DND-41 (cell line): Measurements from ENCODE around the gene ZNF143.

ENCODE experiments used
- ATAC-seq: fragments of 200-7000 bp; cut with Tn5 transposase; 3 replicates; pipeline ENCODE4 v1.9.1; 2021; ENCODE audit warnings: low read depth; ENCODE audit not compliant: insufficient read depth
- DNase-seq: peaks from one replicate; pipeline ENCODE4 v3.0.0-alpha.2; 2020
- H2AFZ ChIP-seq: 2 replicates; pipeline ENCODE4 v1.6.0; 2012; ENCODE audit warnings: low read depth, low read length
- H3K27ac ChIP-seq: 2 replicates; pipeline ENCODE4 v1.5.1; 2012; ENCODE audit warnings: low read length, inconsistent platforms
- H3K27me3 ChIP-seq: fragments of 200-600 bp; sonication (generic); 2 replicates; pipeline ENCODE4 v1.6.0; 2012; ENCODE audit warnings: low read length, mild to moderate bottlenecking, inconsistent platforms; ENCODE audit not compliant: insufficient read depth, poor library complexity
- H3K36me3 ChIP-seq: 2 replicates; pipeline ENCODE4 v1.5.1; 2012; ENCODE audit warnings: low read length, inconsistent platforms; ENCODE audit not compliant: insufficient read depth
- H3K4me1 ChIP-seq: 2 replicates; pipeline ENCODE4 v1.5.1; 2012; ENCODE audit warnings: mild to moderate bottlenecking, low read length; ENCODE audit not compliant: insufficient read depth
- H3K4me2 ChIP-seq: 2 replicates; pipeline ENCODE4 v1.6.0; 2012; ENCODE audit warnings: mild to moderate bottlenecking, moderate library complexity, low read length, inconsistent platforms; ENCODE audit not compliant: insufficient read depth
- H3K4me3 ChIP-seq, 2 experiments: fragments of 200-600 bp in 1 of 2; shearing (Covaris generic) in 1 of 2; 2 replicates each; pipeline ENCODE4 v1.5.1; 2012 to 2016; ENCODE audit warnings: inconsistent platforms in 2 of 2, low read length in 2 of 2, mild to moderate bottlenecking in 2 of 2, low read depth in 1 of 2, moderate library complexity in 1 of 2
- H3K79me2 ChIP-seq: 2 replicates; pipeline ENCODE4 v1.6.0; 2012; ENCODE audit warnings: low read length, inconsistent platforms; ENCODE audit not compliant: insufficient read depth
- H3K9ac ChIP-seq: 2 replicates; pipeline ENCODE4 v1.6.0; 2012; ENCODE audit warnings: low read depth, mild to moderate bottlenecking, inconsistent platforms, low read length, moderate library complexity
- H3K9me3 ChIP-seq: 2 replicates; pipeline ENCODE4 v1.5.1; 2012; ENCODE audit warnings: low read length, moderate library complexity, mild to moderate bottlenecking, inconsistent platforms; ENCODE audit not compliant: insufficient read depth, severe bottlenecking
- H4K20me1 ChIP-seq: 2 replicates; pipeline ENCODE4 v1.6.0; 2012; ENCODE audit warnings: low read length; ENCODE audit not compliant: insufficient read depth
- EZH2 ChIP-seq: IDR thresholded peaks from 3 replicates; pipeline ENCODE4 v1.6.1; 2012; ENCODE audit warnings: borderline replicate concordance, low read depth, mild to moderate bottlenecking, moderate library complexity, low read length, inconsistent platforms; ENCODE audit not compliant: severe bottlenecking
- TF ChIP-seq, protein P1 (sequence below): IDR thresholded peaks from 2 replicates; pipeline ENCODE4 v1.5.1; 2012; ENCODE audit warnings: borderline replicate concordance, low read length, moderate library complexity, mild to moderate bottlenecking; ENCODE audit not compliant: poor library complexity, severe bottlenecking; ENCODE audit errors: extremely low read depth

Gene ZNF143

DNA sequence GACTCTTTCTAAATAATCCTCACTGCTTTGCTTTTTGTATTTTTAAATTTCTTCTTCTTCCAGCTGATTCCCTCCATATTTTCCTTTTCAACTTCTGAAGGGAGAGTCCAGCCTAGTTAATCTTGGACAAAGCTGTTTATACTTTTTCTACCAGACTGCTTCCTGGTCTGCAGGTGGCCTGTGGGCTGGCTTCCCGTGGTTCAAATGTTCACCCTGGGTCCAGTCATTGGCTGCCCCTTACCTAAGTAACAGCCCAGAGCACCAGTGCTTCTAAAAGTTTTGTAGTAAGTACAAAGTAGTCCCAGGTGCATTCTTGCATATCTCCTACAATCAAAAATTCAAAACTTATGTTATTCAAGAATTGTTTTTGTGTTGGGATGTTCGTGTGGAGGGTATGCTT is 19.1 kb downstream of the ZNF143 start:
- H2AFZ ChIP-seq: no peak overlapping the region
- H4K20me1 ChIP-seq: no peaks in the 10 kb centered on the region
- no peaks in the 10 kb centered on the region for H3K79me2 ChIP-seq
- H3K27ac ChIP-seq: no peak overlapping the region
- TF ChIP-seq, protein P1, sequence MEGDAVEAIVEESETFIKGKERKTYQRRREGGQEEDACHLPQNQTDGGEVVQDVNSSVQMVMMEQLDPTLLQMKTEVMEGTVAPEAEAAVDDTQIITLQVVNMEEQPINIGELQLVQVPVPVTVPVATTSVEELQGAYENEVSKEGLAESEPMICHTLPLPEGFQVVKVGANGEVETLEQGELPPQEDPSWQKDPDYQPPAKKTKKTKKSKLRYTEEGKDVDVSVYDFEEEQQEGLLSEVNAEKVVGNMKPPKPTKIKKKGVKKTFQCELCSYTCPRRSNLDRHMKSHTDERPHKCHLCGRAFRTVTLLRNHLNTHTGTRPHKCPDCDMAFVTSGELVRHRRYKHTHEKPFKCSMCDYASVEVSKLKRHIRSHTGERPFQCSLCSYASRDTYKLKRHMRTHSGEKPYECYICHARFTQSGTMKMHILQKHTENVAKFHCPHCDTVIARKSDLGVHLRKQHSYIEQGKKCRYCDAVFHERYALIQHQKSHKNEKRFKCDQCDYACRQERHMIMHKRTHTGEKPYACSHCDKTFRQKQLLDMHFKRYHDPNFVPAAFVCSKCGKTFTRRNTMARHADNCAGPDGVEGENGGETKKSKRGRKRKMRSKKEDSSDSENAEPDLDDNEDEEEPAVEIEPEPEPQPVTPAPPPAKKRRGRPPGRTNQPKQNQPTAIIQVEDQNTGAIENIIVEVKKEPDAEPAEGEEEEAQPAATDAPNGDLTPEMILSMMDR: no peak
- no peak for TF ChIP-seq EZH2
- no peaks in the 10 kb centered on the region for H3K9me3 ChIP-seq
- H3K4me3 ChIP-seq: no peak overlapping the region
- no peak overlapping the region for H3K9ac ChIP-seq
- DNase-seq (no peak), ATAC-seq (no peak)
- no peaks in the 10 kb centered on the region for H3K27me3 ChIP-seq
- peaks cover 44% of the 10 kb centered on the region for H3K36me3 ChIP-seq
- no peaks in the 10 kb centered on the region for H3K4me1 ChIP-seq
- no peak overlapping the region for H3K4me2 ChIP-seq

DNA sequence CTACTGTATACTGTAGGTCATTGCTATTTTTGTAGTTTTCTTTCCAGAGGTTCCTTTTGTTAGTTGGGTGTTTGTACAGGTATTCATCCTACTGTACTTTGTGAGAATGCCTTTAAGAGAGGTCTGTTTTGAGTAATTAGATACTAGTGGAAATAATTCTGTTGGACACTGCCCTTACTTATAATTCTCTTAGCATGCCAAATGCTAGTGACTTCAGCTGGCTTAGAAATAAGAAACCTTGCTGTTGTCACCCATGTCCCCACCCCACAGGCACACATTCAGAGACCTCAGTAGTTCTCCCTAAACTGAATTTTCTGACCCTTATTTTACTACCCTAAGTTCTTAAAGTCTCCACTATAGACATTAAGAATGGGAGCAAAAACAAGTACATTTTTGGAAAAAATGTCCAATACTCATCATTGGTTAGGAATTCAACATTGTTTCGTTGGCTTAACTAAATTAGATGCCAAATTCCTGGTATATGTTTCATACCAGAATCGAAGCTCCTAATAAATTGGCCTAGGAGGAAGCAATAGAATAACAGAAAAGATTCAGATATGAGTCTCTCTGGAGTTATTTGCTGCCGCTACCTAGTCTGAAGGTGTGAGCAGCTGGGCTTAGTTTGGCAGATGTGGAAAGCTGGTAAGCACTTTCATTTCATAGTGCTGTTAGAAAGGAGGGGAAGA is 28.4 kb downstream of the ZNF143 start:
- Histone ChIP-seq H3K27me3 (no peaks in the 10 kb centered on the region), H2AFZ (no peak overlapping the region), H3K79me2 (no peaks in the 10 kb centered on the region), H3K9me3 (no peaks in the 10 kb centered on the region), H4K20me1 (no peaks in the 10 kb centered on the region), H3K9ac (no peak overlapping the region), H3K36me3 (peaks cover 33% of the 10 kb centered on the region; the same call in 1 of the 2 replicates), H3K4me2 (no peak overlapping the region), H3K4me1 (no peaks in the 10 kb centered on the region), H3K27ac (no peak overlapping the region), H3K4me3 (no peak overlapping the region)
- DNase-seq: no peak
- no peak for ATAC-seq
- no peak for TF ChIP-seq EZH2
- TF ChIP-seq, protein P1: no peak

DNA sequence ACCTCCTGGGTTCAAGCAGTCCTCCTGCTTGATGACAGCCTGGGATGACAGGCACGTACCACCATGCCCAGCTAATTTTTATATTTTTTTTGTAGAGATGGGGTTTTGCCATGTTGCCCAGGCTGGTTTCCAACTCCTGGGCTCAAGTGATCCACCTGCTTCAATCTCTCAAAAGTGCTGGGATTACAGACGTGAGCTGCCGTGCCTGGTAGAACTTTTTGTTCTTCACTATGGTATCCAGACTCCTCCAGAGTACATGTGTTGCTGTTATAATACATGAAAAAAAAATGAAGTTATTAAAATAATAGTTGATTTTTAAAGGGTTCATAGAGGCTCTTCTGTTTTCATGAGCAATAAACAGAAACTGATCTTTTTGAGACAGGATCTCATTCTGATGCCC is 29.6 kb downstream of the ZNF143 start:
- Histone ChIP-seq H3K27me3 (no peaks in the 10 kb centered on the region), H3K9ac (no peak overlapping the region), H3K4me1 (no peaks in the 10 kb centered on the region), H3K27ac (no peak overlapping the region), H3K4me3 (no peak overlapping the region), H3K9me3 (no peaks in the 10 kb centered on the region), H4K20me1 (no peaks in the 10 kb centered on the region), H3K79me2 (no peaks in the 10 kb centered on the region), H3K4me2 (no peak overlapping the region), H3K36me3 (peaks cover 41% of the 10 kb centered on the region), H2AFZ (no peak overlapping the region)
- TF ChIP-seq EZH2: no peak
- TF ChIP-seq, protein P1: no peak
- ATAC-seq: no peak
- no peak for DNase-seq

DNA sequence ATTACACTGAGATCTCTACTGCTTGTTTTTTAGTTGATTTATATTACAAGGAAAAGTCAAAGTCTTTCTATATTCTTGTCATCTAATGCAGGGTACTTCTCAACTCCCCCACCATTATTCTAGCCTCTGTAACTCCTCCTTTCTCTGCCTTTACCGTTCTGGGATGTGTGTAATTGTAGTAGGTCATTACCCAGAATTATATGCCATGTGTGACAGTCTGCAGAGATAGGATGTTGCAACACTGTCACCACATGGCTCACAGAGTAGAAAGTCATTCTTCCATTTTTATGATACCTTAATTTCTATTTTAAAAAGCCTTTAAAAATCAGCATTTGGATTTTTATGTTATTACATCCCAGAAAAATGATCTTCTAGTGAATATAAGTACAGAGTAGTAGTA is 32.7 kb downstream of the ZNF143 start:
- no peak for ATAC-seq
- no peak overlapping the region for H3K27ac ChIP-seq
- no peaks in the 10 kb centered on the region for H3K9me3 ChIP-seq
- TF ChIP-seq, protein P1: no peak
- TF ChIP-seq EZH2: no peak
- no peaks in the 10 kb centered on the region for H4K20me1 ChIP-seq
- peaks cover 56% of the 10 kb centered on the region for H3K36me3 ChIP-seq
- no peaks in the 10 kb centered on the region for H3K4me1 ChIP-seq
- H3K4me2 ChIP-seq: no peak overlapping the region
- H3K79me2 ChIP-seq: no peaks in the 10 kb centered on the region
- no peak overlapping the region for H3K4me3 ChIP-seq
- no peak overlapping the region for H3K9ac ChIP-seq
- no peak overlapping the region for H2AFZ ChIP-seq
- no peaks in the 10 kb centered on the region for H3K27me3 ChIP-seq
- no peak for DNase-seq
